GM23338 (cell line): Measurements from ENCODE around the gene B4GALT7. TPM values are rescaled to one million over a fixed set of nuclear protein-coding genes. Genes with fewer than 3 reads are reported as not detected.
A peak's percentile ranks its signal among the peaks of the same experiment; 100 is the strongest.

Experiments used
- ATAC-seq: fragments of 200-7000 bp; cut with Tn5 transposase; 3 replicates; pipeline ENCODE4 v1.9.1; 2020
- DNase-seq: peaks from one replicate; pipeline ENCODE4 v3.0.0-alpha.2; 2015; ENCODE audit warnings: low spot score
- H2AFZ ChIP-seq: fragments of 200-600 bp; sonication (generic); 2 replicates; pipeline ENCODE4 v1.8.0; 2016; ENCODE audit warnings: antibody characterized with exemption, mild to moderate bottlenecking, moderate library complexity
- H3F3A ChIP-seq: fragments of 200-600 bp; sonication (generic); replicated peaks from 2 replicates; pipeline ENCODE4 v1.8.0; 2017; ENCODE audit warnings: antibody characterized with exemption, mixed run types, low read depth
- H3K27ac ChIP-seq: fragments of 200-600 bp; sonication (generic); 2 replicates; pipeline ENCODE4 v1.6.1; 2016; ENCODE audit warnings: low read depth
- H3K27me3 ChIP-seq: fragments of 200-600 bp; sonication (generic); 2 replicates; pipeline ENCODE4 v1.8.0; 2016; ENCODE audit warnings: mild to moderate bottlenecking, mixed run types, moderate library complexity; ENCODE audit not compliant: insufficient read depth
- H3K36me3 ChIP-seq: fragments of 200-600 bp; sonication (generic); 2 replicates; pipeline ENCODE4 v1.8.0; 2016; ENCODE audit warnings: mild to moderate bottlenecking; ENCODE audit not compliant: insufficient read depth
- H3K4me1 ChIP-seq: fragments of 200-600 bp; sonication (generic); 2 replicates; pipeline ENCODE4 v1.8.0; 2016; ENCODE audit warnings: mild to moderate bottlenecking, moderate library complexity; ENCODE audit not compliant: insufficient read depth
- H3K4me2 ChIP-seq: fragments of 200-600 bp; sonication (generic); 2 replicates; pipeline ENCODE4 v1.7.1; 2017; ENCODE audit warnings: mixed run types
- H3K4me3 ChIP-seq: fragments of 200-600 bp; sonication (generic); 2 replicates; pipeline ENCODE4 v1.6.1; 2016; ENCODE audit warnings: mixed run types
- H3K79me2 ChIP-seq: fragments of 200-600 bp; sonication (generic); replicated peaks from 2 replicates; pipeline ENCODE4 v1.8.0; 2017; ENCODE audit warnings: mild to moderate bottlenecking; ENCODE audit not compliant: insufficient read depth
- H3K9me2 ChIP-seq: fragments of 200-600 bp; sonication (generic); 2 replicates; pipeline ENCODE4 v1.8.0; 2017; ENCODE audit not compliant: insufficient read depth
- H4K20me1 ChIP-seq: fragments of 200-600 bp; sonication (generic); replicated peaks from 2 replicates; pipeline ENCODE4 v1.8.0; 2017; ENCODE audit warnings: mild to moderate bottlenecking; ENCODE audit not compliant: insufficient read depth
- H3K27ac Mint-ChIP-seq: 2 replicates; pipeline ENCODE4 v1.8.0; 2020; ENCODE audit warnings: inconsistent platforms, mild to moderate bottlenecking, moderate library complexity, mixed read lengths
- H3K27me3 Mint-ChIP-seq: 3 replicates; pipeline ENCODE4 v1.8.0; 2022; ENCODE audit warnings: low read depth, mild to moderate bottlenecking, moderate library complexity, mixed read lengths, inconsistent platforms; ENCODE audit not compliant: insufficient read depth, poor library complexity
- H3K36me3 Mint-ChIP-seq: 3 replicates; pipeline ENCODE4 v1.8.0; 2021; ENCODE audit warnings: low read depth, mild to moderate bottlenecking, inconsistent platforms, moderate library complexity, mixed read lengths
- H3K4me1 Mint-ChIP-seq: 3 replicates; pipeline ENCODE4 v1.8.0; 2020; ENCODE audit warnings: mild to moderate bottlenecking, inconsistent platforms, mixed read lengths
- H3K4me3 Mint-ChIP-seq: 3 replicates; pipeline ENCODE4 v1.8.0; 2021; ENCODE audit warnings: moderate library complexity, mild to moderate bottlenecking, inconsistent platforms, mixed read lengths
- H3K9me3 Mint-ChIP-seq: 3 replicates; pipeline ENCODE4 v1.8.0; 2020; ENCODE audit warnings: moderate library complexity, mild to moderate bottlenecking, inconsistent platforms, mixed read lengths
- CREB1 ChIP-seq: fragments of 250-450 bp; sonication (Bioruptor Pico); IDR thresholded peaks from 2 replicates; pipeline ENCODE4 v1.5.0; 2020; ENCODE audit warnings: low read depth, mild to moderate bottlenecking, moderate library complexity
- EZH2 ChIP-seq: fragments of 200-600 bp; sonication (generic); IDR thresholded peaks from one replicate; pipeline ENCODE4 v1.8.0; 2017; ENCODE audit warnings: antibody characterized with exemption, mild to moderate bottlenecking, low read depth; ENCODE audit not compliant: unreplicated experiment
- EZH2phosphoT487 ChIP-seq: fragments of 200-600 bp; sonication (generic); IDR thresholded peaks from one replicate; pipeline ENCODE4 v1.8.1; 2018; ENCODE audit warnings: antibody characterized with exemption; ENCODE audit not compliant: unreplicated experiment
- JUNB ChIP-seq: IDR thresholded peaks from one replicate; pipeline ENCODE4 v1.6.1; 2016; ENCODE audit warnings: antibody characterized with exemption; ENCODE audit not compliant: unreplicated experiment
- NANOG ChIP-seq: IDR thresholded peaks from 2 replicates; pipeline ENCODE4 v1.6.1; 2016; ENCODE audit warnings: antibody characterized with exemption, borderline replicate concordance
- POLR2AphosphoS5 ChIP-seq: IDR thresholded peaks from 2 replicates; pipeline ENCODE4 v1.6.1; 2016; ENCODE audit warnings: antibody characterized with exemption, low read depth
- STAT1 ChIP-seq: IDR thresholded peaks from one replicate; pipeline ENCODE4 v1.6.1; 2016; ENCODE audit warnings: antibody characterized with exemption; ENCODE audit not compliant: unreplicated experiment
- ZNF114 ChIP-seq: fragments of 250-450 bp; sonication (Bioruptor Pico); IDR thresholded peaks from 2 replicates; pipeline ENCODE4 v1.5.0; 2020; ENCODE audit warnings: mild to moderate bottlenecking, moderate library complexity
- ZNF331 ChIP-seq: fragments of 250-450 bp; sonication (Bioruptor Pico); IDR thresholded peaks from 2 replicates; pipeline ENCODE4 v1.5.0; 2020; ENCODE audit warnings: low read depth, mild to moderate bottlenecking, moderate library complexity
- polyA plus RNA-seq: library from polyadenylated mRNA; unstranded; fragments of >200 nt; fragmentation: Nextera tagmentation; extraction: Ambion mirVana; gene quantifications from 2 replicates; pipeline ENCODE4 v1.2.1, GENCODE V29; 2016
- total RNA-seq: library from RNA; depleted of rRNA; stranded (reverse); fragments of >200 nt; shearing (Covaris generic); gene quantifications from 2 replicates; pipeline ENCODE4 v1.2.3, GENCODE V29; 2014
- TF ChIP-seq, protein P1 (sequence below): fragments of 250-450 bp; sonication (Bioruptor Pico); IDR thresholded peaks from 2 replicates; pipeline ENCODE4 v1.5.0; 2020; ENCODE audit warnings: mild to moderate bottlenecking, moderate library complexity
- TF ChIP-seq, protein P2 (sequence below): IDR thresholded peaks from 2 replicates; pipeline ENCODE4 v1.6.1; 2016; ENCODE audit warnings: antibody characterized with exemption
- TF ChIP-seq, protein P3 (sequence below): IDR thresholded peaks from one replicate; pipeline ENCODE4 v1.6.1; 2018; ENCODE audit warnings: antibody characterized with exemption; ENCODE audit not compliant: unreplicated experiment
- TF ChIP-seq, protein P4 (sequence below), 2 experiments: fragments of 200-600 bp in 1 of 2; sonication (generic) in 1 of 2; conservative IDR thresholded peaks; 2 replicates each; pipeline versions ENCODE4 v1.5.1 to v1.6.1; 2016 to 2017; ENCODE audit warnings: antibody characterized with exemption in 2 of 2, low read depth in 2 of 2, mild to moderate bottlenecking in 2 of 2, moderate library complexity in 1 of 2

Gene B4GALT7
- total and polyA plus RNA-seq, 2 experiments from 2014 or later, result 10.0 to 23.3 TPM

DNA sequence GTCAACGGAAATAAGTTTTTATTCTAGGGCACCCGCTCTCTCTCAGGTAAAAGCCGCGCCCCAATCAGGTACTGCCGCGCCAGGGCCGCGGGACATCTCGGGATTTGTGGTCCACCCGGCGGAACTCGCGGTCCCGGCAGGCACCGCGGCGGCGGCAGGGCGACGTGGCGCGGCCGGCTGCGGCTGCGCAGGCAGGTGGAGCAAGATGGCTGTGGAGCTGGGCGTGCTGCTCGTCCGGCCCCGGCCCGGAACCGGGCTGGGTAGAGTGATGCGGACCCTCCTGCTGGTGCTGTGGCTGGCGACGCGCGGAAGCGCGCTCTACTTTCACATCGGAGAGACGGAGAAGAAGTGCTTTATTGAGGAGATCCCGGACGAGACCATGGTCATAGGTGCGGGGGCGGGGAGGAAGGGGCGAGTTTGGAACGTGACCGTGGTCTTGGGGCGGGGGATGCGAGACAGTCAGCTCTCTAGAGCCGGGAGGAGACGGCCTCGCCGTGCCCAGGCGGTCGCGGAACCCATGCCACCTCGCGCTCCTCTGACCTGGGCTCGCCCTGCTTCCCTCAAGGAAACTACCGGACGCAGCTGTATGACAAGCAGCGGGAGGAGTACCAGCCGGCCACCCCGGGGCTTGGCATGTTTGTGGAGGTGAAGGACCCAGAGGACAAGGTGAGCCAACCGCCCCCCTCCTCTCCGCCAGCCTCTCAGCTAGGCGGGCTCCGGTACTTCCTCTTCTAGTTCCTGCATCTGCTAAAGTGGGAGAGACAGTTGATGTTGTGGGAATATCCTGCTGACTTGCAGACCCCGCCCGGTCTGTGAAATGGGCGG lies 7.7 kb upstream of the B4GALT7 start, which contains the start of gene TMED9:
Gene TMED9 (plus strand): TSS at position 194 of the 825 bp plus-strand sequence. CDS start 12 bp downstream, at position 206.
- DNase-seq (peak; percentile 97), ATAC-seq (peak; percentile 99)
- peak within 1 kb of the TSS; percentile 83 for H3K27ac ChIP-seq
- Mint-ChIP-seq H3K36me3 (peaks cover 44% of the 10 kb centered on the region), H3K27me3 (peaks cover 4% of the 10 kb centered on the region), H3K9me3 (no peaks in the 10 kb centered on the region; the same call in 2 of the 3 replicates), H3K4me1 (peaks cover 7% of the 10 kb centered on the region), H3K4me3 (peak within 1 kb of the TSS; percentile 94), H3K27ac (peak within 1 kb of the TSS; percentile 98)
- H3K4me2 ChIP-seq, result peak within 1 kb of the TSS; percentile 81
- H3K4me1 ChIP-seq, result 0 out of 2 replicates have a peak, but pooled peaks cover 4% of the 10 kb centered on the region
- H3K79me2 ChIP-seq, result peaks cover 11% of the 10 kb centered on the region; the same call in 1 of the 2 replicates
- H3K9me2 ChIP-seq, result no peaks in the 10 kb centered on the region
- H3K36me3 ChIP-seq, result peaks cover 16% of the 10 kb centered on the region
- TF ChIP-seq, protein P1, sequence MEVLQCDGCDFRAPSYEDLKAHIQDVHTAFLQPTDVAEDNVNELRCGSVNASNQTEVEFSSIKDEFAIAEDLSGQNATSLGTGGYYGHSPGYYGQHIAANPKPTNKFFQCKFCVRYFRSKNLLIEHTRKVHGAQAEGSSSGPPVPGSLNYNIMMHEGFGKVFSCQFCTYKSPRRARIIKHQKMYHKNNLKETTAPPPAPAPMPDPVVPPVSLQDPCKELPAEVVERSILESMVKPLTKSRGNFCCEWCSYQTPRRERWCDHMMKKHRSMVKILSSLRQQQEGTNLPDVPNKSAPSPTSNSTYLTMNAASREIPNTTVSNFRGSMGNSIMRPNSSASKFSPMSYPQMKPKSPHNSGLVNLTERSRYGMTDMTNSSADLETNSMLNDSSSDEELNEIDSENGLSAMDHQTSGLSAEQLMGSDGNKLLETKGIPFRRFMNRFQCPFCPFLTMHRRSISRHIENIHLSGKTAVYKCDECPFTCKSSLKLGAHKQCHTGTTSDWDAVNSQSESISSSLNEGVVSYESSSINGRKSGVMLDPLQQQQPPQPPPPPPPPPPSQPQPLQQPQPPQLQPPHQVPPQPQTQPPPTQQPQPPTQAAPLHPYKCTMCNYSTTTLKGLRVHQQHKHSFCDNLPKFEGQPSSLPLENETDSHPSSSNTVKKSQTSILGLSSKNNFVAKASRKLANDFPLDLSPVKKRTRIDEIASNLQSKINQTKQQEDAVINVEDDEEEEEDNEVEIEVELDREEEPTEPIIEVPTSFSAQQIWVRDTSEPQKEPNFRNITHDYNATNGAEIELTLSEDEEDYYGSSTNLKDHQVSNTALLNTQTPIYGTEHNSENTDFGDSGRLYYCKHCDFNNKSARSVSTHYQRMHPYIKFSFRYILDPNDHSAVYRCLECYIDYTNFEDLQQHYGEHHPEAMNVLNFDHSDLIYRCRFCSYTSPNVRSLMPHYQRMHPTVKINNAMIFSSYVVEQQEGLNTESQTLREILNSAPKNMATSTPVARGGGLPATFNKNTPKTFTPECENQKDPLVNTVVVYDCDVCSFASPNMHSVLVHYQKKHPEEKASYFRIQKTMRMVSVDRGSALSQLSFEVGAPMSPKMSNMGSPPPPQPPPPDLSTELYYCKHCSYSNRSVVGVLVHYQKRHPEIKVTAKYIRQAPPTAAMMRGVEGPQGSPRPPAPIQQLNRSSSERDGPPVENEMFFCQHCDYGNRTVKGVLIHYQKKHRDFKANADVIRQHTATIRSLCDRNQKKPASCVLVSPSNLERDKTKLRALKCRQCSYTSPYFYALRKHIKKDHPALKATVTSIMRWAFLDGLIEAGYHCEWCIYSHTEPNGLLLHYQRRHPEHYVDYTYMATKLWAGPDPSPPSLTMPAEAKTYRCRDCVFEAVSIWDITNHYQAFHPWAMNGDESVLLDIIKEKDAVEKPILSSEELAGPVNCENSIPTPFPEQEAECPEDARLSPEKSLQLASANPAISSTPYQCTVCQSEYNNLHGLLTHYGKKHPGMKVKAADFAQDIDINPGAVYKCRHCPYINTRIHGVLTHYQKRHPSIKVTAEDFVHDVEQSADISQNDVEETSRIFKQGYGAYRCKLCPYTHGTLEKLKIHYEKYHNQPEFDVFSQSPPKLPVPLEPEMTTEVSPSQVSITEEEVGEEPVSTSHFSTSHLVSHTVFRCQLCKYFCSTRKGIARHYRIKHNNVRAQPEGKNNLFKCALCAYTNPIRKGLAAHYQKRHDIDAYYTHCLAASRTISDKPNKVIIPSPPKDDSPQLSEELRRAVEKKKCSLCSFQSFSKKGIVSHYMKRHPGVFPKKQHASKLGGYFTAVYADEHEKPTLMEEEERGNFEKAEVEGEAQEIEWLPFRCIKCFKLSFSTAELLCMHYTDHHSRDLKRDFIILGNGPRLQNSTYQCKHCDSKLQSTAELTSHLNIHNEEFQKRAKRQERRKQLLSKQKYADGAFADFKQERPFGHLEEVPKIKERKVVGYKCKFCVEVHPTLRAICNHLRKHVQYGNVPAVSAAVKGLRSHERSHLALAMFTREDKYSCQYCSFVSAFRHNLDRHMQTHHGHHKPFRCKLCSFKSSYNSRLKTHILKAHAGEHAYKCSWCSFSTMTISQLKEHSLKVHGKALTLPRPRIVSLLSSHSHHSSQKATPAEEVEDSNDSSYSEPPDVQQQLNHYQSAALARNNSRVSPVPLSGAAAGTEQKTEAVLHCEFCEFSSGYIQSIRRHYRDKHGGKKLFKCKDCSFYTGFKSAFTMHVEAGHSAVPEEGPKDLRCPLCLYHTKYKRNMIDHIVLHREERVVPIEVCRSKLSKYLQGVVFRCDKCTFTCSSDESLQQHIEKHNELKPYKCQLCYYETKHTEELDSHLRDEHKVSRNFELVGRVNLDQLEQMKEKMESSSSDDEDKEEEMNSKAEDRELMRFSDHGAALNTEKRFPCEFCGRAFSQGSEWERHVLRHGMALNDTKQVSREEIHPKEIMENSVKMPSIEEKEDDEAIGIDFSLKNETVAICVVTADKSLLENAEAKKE, result no peak
- TF ChIP-seq ZNF114, result no peak
- no peak for TF ChIP-seq NANOG
- TF ChIP-seq, protein P2, sequence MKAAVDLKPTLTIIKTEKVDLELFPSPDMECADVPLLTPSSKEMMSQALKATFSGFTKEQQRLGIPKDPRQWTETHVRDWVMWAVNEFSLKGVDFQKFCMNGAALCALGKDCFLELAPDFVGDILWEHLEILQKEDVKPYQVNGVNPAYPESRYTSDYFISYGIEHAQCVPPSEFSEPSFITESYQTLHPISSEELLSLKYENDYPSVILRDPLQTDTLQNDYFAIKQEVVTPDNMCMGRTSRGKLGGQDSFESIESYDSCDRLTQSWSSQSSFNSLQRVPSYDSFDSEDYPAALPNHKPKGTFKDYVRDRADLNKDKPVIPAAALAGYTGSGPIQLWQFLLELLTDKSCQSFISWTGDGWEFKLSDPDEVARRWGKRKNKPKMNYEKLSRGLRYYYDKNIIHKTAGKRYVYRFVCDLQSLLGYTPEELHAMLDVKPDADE, result peak; percentile 88
- no peak for TF ChIP-seq JUNB
- no peak for TF ChIP-seq EZH2phosphoT487
- TF ChIP-seq POLR2AphosphoS5, result peak; percentile 95
- TF ChIP-seq CREB1 (CRISPR knock-in tag), result peak; percentile 79
- TF ChIP-seq, protein P3, sequence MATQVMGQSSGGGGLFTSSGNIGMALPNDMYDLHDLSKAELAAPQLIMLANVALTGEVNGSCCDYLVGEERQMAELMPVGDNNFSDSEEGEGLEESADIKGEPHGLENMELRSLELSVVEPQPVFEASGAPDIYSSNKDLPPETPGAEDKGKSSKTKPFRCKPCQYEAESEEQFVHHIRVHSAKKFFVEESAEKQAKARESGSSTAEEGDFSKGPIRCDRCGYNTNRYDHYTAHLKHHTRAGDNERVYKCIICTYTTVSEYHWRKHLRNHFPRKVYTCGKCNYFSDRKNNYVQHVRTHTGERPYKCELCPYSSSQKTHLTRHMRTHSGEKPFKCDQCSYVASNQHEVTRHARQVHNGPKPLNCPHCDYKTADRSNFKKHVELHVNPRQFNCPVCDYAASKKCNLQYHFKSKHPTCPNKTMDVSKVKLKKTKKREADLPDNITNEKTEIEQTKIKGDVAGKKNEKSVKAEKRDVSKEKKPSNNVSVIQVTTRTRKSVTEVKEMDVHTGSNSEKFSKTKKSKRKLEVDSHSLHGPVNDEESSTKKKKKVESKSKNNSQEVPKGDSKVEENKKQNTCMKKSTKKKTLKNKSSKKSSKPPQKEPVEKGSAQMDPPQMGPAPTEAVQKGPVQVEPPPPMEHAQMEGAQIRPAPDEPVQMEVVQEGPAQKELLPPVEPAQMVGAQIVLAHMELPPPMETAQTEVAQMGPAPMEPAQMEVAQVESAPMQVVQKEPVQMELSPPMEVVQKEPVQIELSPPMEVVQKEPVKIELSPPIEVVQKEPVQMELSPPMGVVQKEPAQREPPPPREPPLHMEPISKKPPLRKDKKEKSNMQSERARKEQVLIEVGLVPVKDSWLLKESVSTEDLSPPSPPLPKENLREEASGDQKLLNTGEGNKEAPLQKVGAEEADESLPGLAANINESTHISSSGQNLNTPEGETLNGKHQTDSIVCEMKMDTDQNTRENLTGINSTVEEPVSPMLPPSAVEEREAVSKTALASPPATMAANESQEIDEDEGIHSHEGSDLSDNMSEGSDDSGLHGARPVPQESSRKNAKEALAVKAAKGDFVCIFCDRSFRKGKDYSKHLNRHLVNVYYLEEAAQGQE, result no peak
- TF ChIP-seq, protein P4, sequence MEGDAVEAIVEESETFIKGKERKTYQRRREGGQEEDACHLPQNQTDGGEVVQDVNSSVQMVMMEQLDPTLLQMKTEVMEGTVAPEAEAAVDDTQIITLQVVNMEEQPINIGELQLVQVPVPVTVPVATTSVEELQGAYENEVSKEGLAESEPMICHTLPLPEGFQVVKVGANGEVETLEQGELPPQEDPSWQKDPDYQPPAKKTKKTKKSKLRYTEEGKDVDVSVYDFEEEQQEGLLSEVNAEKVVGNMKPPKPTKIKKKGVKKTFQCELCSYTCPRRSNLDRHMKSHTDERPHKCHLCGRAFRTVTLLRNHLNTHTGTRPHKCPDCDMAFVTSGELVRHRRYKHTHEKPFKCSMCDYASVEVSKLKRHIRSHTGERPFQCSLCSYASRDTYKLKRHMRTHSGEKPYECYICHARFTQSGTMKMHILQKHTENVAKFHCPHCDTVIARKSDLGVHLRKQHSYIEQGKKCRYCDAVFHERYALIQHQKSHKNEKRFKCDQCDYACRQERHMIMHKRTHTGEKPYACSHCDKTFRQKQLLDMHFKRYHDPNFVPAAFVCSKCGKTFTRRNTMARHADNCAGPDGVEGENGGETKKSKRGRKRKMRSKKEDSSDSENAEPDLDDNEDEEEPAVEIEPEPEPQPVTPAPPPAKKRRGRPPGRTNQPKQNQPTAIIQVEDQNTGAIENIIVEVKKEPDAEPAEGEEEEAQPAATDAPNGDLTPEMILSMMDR (conservative IDR thresholded peaks at IDR 0.05; ENCODE audit: low read depth in 2 of 2), result 0 out of 4 replicates have a peak, but pooled peaks of 1 of the 2 experiments have one; percentile 2
- TF ChIP-seq STAT1, result no peak
- TF ChIP-seq EZH2, result no peak
- TF ChIP-seq ZNF331 (CRISPR knock-in tag), result no peak
- H4K20me1 ChIP-seq, result no peaks in the 10 kb centered on the region; the same call in 1 of the 2 replicates
- H3F3A ChIP-seq, result 0 out of 2 replicates have a peak, but pooled peaks cover 10% of the 10 kb centered on the region
- 0 out of 2 replicates have a peak, but pooled peaks cover 9% of the 10 kb centered on the region for H3K27me3 ChIP-seq
- peak within 1 kb of the TSS; percentile 83 for H3K4me3 ChIP-seq
- peak within 1 kb of the TSS; percentile 92 for H2AFZ ChIP-seq
